BLaER1 treated with 17β-estradiol and CSF1 and Interleukin-3, amounts not matched to agents 10 nM and 100 nM (cell line): ENCODE data around the gene ATP13A3.

ENCODE experiments used
- H3K27ac ChIP-seq, 11 experiments: shearing (Covaris generic); formaldehyde crosslinking; 2 replicates each; pipeline ENCODE4 v1.8.1; 2022
- H3K27me3 ChIP-seq, 11 experiments: shearing (Covaris generic); formaldehyde crosslinking; 2 replicates each; pipeline ENCODE4 v1.8.1; 2022
- H3K36me3 ChIP-seq, 11 experiments: shearing (Covaris generic); formaldehyde crosslinking; 2 replicates each; pipeline ENCODE4 v1.8.1; 2022
- H3K4me1 ChIP-seq, 10 experiments: shearing (Covaris generic); formaldehyde crosslinking; 2 replicates each; pipeline ENCODE4 v1.8.1; 2022
- H3K4me2 ChIP-seq, 11 experiments: shearing (Covaris generic); formaldehyde crosslinking; 2 replicates each; pipeline ENCODE4 v1.8.1; 2022
- H3K4me3 ChIP-seq, 10 experiments: shearing (Covaris generic); formaldehyde crosslinking; 2 replicates each; pipeline ENCODE4 v1.8.1; 2022
- H3K9ac ChIP-seq, 11 experiments: shearing (Covaris generic); formaldehyde crosslinking; 2 replicates each; pipeline ENCODE4 v1.8.1; 2022
- H3K9me3 ChIP-seq, 11 experiments: shearing (Covaris generic); formaldehyde crosslinking; replicated peaks in 1 of 11; 2 replicates each; pipeline ENCODE4 v1.8.1; 2022
- H4K20me1 ChIP-seq, 11 experiments: shearing (Covaris generic); formaldehyde crosslinking; 2 replicates each; pipeline ENCODE4 v1.8.1; 2022
- Cebpa-rat ChIP-seq, 11 experiments: shearing (Covaris generic); IDR thresholded peaks; 2 replicates each; pipeline ENCODE4 v1.8.1; 2022

The ATP13A3 gene

DNA sequence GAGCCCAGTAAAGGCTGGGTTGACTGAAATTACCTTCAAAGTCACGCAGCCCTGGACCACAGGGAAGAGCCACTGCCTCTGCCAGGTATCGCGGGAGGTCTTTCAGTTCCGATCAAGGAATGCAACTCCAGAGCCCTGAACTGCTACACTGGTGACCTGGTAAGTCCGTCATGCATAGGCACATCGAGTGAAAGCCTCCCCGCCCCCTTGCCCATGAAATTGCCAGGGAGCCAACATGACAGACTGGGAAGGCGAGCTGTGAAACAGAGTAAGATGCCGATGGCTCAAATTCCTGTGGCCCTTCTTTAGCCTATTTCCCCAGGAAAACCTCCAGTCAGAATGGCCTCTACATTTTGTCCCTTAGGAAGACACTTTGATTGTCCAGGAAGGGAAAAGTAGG is 85.5 kb downstream of the ATP13A3 start:
- H3K9ac ChIP-seq = no peak overlapping the region
- H4K20me1 ChIP-seq = peaks cover 0 to 57% (median 0%) of the 10 kb centered on the region in 11 experiments; a peak in 7 of 22 replicates
- H3K27ac ChIP-seq = no peak overlapping the region
- H3K4me3 ChIP-seq = no peak overlapping the region
- H3K36me3 ChIP-seq = peaks cover 6 to 42% (median 18%) of the 10 kb centered on the region in 11 experiments; a peak in 18 of 22 replicates
- peaks cover 32 to 68% (median 51%) of the 10 kb centered on the region in 10 experiments for H3K4me1 ChIP-seq
- H3K4me2 ChIP-seq = peak overlapping the region in 5 of 11 experiments; percentile 22 to 41 (median 30); a peak in 9 of 22 replicates
- peaks cover 17 to 41% (median 26%) of the 10 kb centered on the region in 11 experiments for H3K27me3 ChIP-seq
- H3K9me3 ChIP-seq = no peaks in the 10 kb centered on the region
- TF ChIP-seq Cebpa-rat (IDR thresholded peaks at IDR 0.05) = no peak

DNA sequence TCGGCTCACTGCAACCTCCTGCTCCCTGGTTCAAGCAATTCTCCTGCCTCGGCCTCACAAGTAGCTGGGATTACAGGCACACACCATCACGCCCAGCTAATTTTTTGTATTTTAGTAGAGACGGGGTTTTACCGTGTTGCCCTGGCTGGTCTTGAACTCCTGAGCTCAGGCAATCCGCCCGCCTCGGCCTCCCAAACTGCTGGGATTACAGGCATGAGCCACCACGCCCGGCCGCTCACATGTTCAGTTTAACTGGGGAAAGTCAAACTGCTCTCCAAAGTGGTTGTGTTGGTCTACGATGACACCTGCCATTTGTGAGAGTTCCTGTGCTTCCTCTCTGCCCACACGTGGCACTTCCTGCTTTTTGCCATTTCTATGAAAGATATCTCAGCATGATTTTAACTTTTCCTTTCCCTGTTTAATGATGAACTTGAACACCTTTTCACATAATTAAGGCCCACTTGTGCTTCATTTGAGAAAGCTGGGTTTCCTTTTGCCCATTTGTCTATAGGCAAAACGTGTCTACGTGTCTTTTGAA is 86.9 kb downstream of the ATP13A3 start:
- Histone ChIP-seq H3K9ac (no peak overlapping the region), H3K27ac (peak overlapping the region in 1 of 11 experiments; percentile 11; a peak in 1 of 22 replicates), H3K36me3 (peaks cover 0 to 28% (median 6%) of the 10 kb centered on the region in 11 experiments; a peak in 11 of 22 replicates), H4K20me1 (peaks cover 0 to 43% (median 0%) of the 10 kb centered on the region in 11 experiments; a peak in 6 of 22 replicates), H3K4me2 (peak overlapping the region in 10 of 11 experiments; percentile 9 to 98 (median 79); a peak in 16 of 22 replicates), H3K27me3 (peaks cover 17 to 41% (median 26%) of the 10 kb centered on the region in 11 experiments), H3K4me3 (no peak overlapping the region), H3K9me3 (no peaks in the 10 kb centered on the region), H3K4me1 (peaks cover 46 to 81% (median 65%) of the 10 kb centered on the region in 10 experiments)
- no peak for TF ChIP-seq Cebpa-rat (IDR thresholded peaks at IDR 0.05)

DNA sequence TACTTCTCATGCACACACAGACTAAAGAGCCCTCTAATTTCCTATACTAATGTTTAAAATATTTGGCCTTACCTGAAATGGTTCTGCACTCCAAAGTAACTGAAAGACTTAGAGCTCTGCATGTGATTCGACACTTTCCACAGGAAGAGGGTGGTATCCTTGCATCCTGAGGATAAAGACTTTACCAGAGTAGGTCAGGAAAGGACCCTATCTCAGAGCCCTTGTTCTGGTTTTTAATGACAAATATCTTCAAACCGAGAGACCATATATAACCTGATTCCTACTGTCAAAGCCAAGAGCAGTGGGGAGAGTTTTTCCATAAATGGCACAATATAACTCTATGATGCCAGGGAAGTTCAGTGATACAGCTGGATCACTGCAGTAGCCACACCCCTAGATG is 87.6 kb downstream of the ATP13A3 start, which contains the start of gene GP5:
Gene GP5, minus strand, starts transcription at position 101 of the 400 bp plus-strand sequence. CDS start 984 bp downstream, outside the sequence.
- Histone ChIP-seq H4K20me1 (peaks cover 0 to 36% (median 0%) of the 10 kb centered on the region in 11 experiments; a peak in 6 of 22 replicates), H3K4me2 (peak within 1 kb of the TSS; percentile 93 to 99 (median 98)), H3K9ac (peak within 1 kb of the TSS in 5 of 11 experiments; percentile 62 to 78 (median 78); a peak in 7 of 22 replicates), H3K4me1 (peaks cover 47 to 83% (median 66%) of the 10 kb centered on the region in 10 experiments), H3K36me3 (peaks cover 0 to 22% (median 3%) of the 10 kb centered on the region in 11 experiments; a peak in 11 of 22 replicates), H3K27ac (peak within 1 kb of the TSS in 3 of 11 experiments; percentile 83 to 87 (median 85); a peak in 4 of 22 replicates), H3K9me3 (no peaks in the 10 kb centered on the region), H3K4me3 (peak within 1 kb of the TSS; percentile 46 to 69 (median 56); a peak in 19 of 20 replicates), H3K27me3 (peaks cover 17 to 41% (median 26%) of the 10 kb centered on the region in 11 experiments)
- no peak for TF ChIP-seq Cebpa-rat (IDR thresholded peaks at IDR 0.05)

DNA sequence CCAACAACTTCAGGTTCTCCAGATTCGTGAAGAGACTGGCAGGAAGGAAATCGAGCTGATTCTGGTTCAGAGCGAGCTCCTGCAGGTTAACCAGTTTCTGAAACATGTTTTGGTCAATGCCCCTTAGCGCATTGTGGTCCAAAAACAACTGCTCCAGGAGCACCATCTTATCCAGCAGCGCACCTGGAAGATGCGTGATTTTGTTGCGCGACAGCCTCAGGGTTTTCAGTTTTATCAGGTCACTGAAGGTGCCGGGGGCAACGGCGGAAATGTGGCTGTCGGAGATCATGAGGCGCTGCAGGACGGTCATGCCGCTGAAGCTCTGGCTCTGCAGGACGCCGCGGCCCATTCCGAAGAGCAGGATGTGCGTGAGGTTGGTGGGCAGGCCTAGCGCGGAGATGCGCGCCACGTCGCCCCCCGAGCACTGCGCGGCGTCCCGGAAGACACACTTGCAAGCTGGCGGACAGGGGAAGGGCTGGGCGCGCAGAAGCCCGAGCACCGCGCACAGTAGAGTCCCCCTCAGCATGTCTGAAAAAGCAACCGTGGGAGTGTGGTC is 89.0 kb downstream of the ATP13A3 start:
- Histone ChIP-seq H3K4me2 (peak overlapping the region; percentile 93 to 99 (median 98)), H3K9me3 (no peaks in the 10 kb centered on the region; a peak in 1 of 22 replicates), H3K27ac (peak overlapping the region in 7 of 11 experiments; percentile 60 to 87 (median 80); a peak in 12 of 22 replicates), H3K36me3 (peaks cover 0 to 10% (median 0%) of the 10 kb centered on the region in 11 experiments; a peak in 4 of 22 replicates), H3K27me3 (peaks cover 17 to 41% (median 26%) of the 10 kb centered on the region in 11 experiments), H3K4me3 (peak overlapping the region; percentile 46 to 69 (median 56)), H3K9ac (peak overlapping the region in 9 of 11 experiments; percentile 59 to 78 (median 69); a peak in 15 of 22 replicates), H3K4me1 (peaks cover 47 to 78% (median 63%) of the 10 kb centered on the region in 10 experiments), H4K20me1 (peaks cover 0 to 24% (median 0%) of the 10 kb centered on the region in 11 experiments; a peak in 5 of 22 replicates)
- TF ChIP-seq Cebpa-rat (IDR thresholded peaks at IDR 0.05) = no peak

DNA sequence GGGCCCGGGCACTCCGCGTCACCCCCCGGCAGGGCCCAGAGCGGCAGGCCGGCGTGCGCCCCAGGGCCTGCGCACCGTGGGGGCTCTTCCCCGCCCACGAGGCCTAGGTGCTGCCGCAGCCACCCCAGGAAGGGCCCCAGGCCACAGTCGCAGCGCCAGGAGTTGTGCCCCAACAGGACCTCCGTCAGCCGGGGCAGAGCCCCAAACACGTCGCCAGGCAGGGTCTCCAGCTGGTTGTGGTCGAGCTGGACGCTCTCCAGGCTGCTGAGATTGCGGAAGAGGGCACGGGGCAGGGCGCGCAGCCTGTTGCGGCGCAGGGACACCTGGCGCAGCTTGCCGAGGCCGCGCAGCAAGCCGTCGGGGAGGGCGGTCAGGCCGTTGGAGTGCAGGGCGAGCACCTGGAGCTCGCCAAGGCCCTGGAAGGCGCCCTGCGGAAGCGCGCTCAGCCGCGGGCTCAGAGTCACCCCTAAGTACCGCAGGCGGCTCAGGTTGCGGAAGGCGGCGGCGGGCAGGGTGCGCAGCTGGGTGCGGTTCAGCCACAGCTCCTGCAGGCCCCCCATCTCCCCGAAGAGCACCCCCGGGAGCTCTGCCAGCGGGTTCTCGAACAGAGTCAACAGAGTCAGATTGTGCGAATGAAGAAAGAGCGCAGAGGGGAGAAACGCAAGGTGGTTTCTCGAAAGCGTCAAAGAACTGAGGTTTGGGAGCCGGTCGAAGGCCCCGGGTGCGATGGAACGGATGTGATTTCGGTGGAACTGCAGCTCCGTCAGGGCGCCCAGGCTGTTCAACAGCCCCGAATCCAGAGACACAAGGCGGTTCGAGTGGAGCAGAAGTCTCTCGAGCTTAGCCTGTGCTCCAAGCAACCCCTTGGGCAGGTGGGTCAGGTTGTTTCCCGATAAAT is 89.7 kb downstream of the ATP13A3 start:
- Histone ChIP-seq H3K9me3 (peaks cover 0 to 7% (median 1%) of the 10 kb centered on the region in 11 experiments; a peak in 14 of 22 replicates), H3K27me3 (peaks cover 17 to 41% (median 26%) of the 10 kb centered on the region in 11 experiments), H3K9ac (peak overlapping the region; percentile 40 to 78 (median 62); a peak in 21 of 22 replicates), H3K27ac (peak overlapping the region in 9 of 11 experiments; percentile 51 to 87 (median 71); a peak in 18 of 22 replicates), H3K4me1 (peaks cover 47 to 71% (median 62%) of the 10 kb centered on the region in 10 experiments), H3K4me2 (peak overlapping the region; percentile 93 to 99 (median 98)), H4K20me1 (peaks cover 0 to 23% (median 0%) of the 10 kb centered on the region in 11 experiments; a peak in 5 of 22 replicates), H3K36me3 (peaks cover 0 to 6% (median 0%) of the 10 kb centered on the region in 11 experiments; a peak in 3 of 22 replicates), H3K4me3 (peak overlapping the region; percentile 46 to 69 (median 56))
- TF ChIP-seq Cebpa-rat (IDR thresholded peaks at IDR 0.05) = peak in 4 of 11 experiments; percentile 24 to 61 (median 54); a peak in 4 of 22 replicates

DNA sequence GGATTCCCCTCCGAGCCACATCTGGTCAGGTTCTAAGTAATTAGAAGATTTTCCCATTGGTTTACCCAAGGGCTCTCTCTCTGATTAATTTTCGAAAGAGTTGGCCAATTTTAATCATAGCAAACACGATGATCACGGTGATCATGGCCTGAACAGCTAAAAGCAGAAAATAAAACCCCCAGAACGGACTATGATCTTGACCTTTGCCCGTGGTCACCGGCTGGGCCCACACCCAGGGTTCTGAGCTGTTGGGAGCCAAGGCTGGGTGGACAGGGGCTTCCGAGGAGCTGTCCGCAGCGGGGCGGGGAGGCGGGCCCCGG is 90.3 kb downstream of the ATP13A3 start:
- Histone ChIP-seq H3K36me3 (0 out of 22 replicates have a peak, but pooled peaks cover 0 to under 1% (median 0%) of the 10 kb centered on the region in 11 experiments), H3K27me3 (peaks cover 17 to 41% (median 26%) of the 10 kb centered on the region in 11 experiments), H4K20me1 (peaks cover 0 to 17% (median 0%) of the 10 kb centered on the region in 11 experiments; a peak in 4 of 22 replicates), H3K4me2 (peak overlapping the region; percentile 93 to 99 (median 98)), H3K9me3 (peaks cover 4 to 13% (median 7%) of the 10 kb centered on the region in 11 experiments; a peak in 21 of 22 replicates), H3K9ac (peak overlapping the region; percentile 40 to 78 (median 62); a peak in 21 of 22 replicates), H3K4me3 (peak overlapping the region; percentile 46 to 69 (median 56)), H3K27ac (peak overlapping the region in 9 of 11 experiments; percentile 51 to 87 (median 71); a peak in 18 of 22 replicates), H3K4me1 (peaks cover 47 to 65% (median 62%) of the 10 kb centered on the region in 10 experiments)
- TF ChIP-seq Cebpa-rat (IDR thresholded peaks at IDR 0.05) = no peak

DNA sequence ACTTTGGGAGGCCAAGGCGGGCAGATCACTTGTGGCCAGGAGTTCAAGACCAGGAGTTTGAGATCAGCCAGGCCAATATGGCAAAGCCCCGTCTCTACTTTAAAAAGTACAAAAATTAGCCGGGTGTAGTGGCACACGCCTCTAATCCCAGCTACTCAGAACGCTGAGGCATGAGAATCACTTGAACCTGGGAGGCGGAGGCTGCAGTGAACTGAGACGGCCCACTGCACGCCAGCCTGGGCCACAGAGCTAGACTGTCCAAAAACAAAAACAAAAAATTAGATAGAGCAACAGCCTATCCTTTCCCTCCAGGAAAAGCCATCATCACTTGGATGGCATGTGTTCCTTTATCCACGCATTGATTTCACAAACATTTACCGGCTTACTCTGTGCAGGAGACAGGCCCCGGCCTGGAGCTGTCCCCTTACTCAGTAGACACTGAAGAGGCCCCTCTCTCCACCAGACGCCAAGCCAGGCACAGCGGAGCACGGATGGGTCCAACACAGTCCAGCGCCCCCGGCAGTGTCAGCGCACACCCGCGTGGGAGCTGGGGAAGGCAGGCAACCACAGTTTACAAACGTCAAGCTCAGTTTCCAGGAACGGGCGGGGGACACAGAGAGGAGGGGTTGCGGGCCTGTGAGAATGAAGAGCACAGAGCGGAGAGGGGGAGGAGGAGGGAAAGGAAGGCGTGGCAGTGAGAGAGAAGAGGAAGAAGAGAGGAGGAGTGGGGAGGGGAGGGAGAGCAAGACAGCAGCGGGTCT is 90.8 kb downstream of the ATP13A3 start:
- Histone ChIP-seq H3K4me1 (peaks cover 47 to 60% (median 58%) of the 10 kb centered on the region in 10 experiments), H3K27ac (peak overlapping the region in 9 of 11 experiments; percentile 51 to 87 (median 71); a peak in 17 of 22 replicates), H3K9ac (peak overlapping the region in 10 of 11 experiments; percentile 40 to 78 (median 66); a peak in 19 of 22 replicates), H3K9me3 (peaks cover 9 to 19% (median 13%) of the 10 kb centered on the region in 11 experiments), H3K4me3 (peak overlapping the region; percentile 46 to 69 (median 56); a peak in 19 of 20 replicates), H3K36me3 (peaks cover 0 to 2% (median 0%) of the 10 kb centered on the region in 11 experiments; a peak in 2 of 22 replicates), H3K4me2 (peak overlapping the region; percentile 93 to 99 (median 98)), H3K27me3 (peaks cover 17 to 37% (median 26%) of the 10 kb centered on the region in 11 experiments), H4K20me1 (peaks cover 0 to 14% (median 0%) of the 10 kb centered on the region in 11 experiments; a peak in 2 of 22 replicates)
- no peak for TF ChIP-seq Cebpa-rat (IDR thresholded peaks at IDR 0.05)
